MM.1S (cell line): ENCODE results near the gene EVA1C.

ENCODE experiments used
- DNase-seq: peaks from one replicate; pipeline ENCODE4 v3.0.0-alpha.2; 2015
- H2AFZ ChIP-seq: fragments of 300-600 bp; sonication (generic); 2 replicates; pipeline ENCODE4 v1.6.0; 2016; ENCODE audit warnings: antibody characterized with exemption, low read length
- H3F3A ChIP-seq: fragments of 300-600 bp; sonication (generic); 2 replicates; pipeline ENCODE4 v1.6.1; 2016; ENCODE audit warnings: mild to moderate bottlenecking, antibody characterized with exemption, low read length, moderate library complexity, mixed read lengths; ENCODE audit not compliant: insufficient read depth
- H3K27ac ChIP-seq: fragments of 300-600 bp; sonication (generic); 2 replicates; pipeline ENCODE4 v1.5.1; 2016; ENCODE audit warnings: mild to moderate bottlenecking, low read length
- H3K27me3 ChIP-seq: fragments of 300-600 bp; sonication (generic); replicated peaks from 2 replicates; pipeline ENCODE4 v1.6.0; 2016; ENCODE audit warnings: low read length; ENCODE audit not compliant: insufficient read depth
- H3K36me3 ChIP-seq: fragments of 300-600 bp; sonication (generic); replicated peaks from 2 replicates; pipeline ENCODE4 v1.6.1; 2016; ENCODE audit warnings: mild to moderate bottlenecking, low read length, mixed read lengths; ENCODE audit not compliant: insufficient read depth
- H3K4me1 ChIP-seq: fragments of 300-600 bp; sonication (generic); 2 replicates; pipeline ENCODE4 v1.6.1; 2016; ENCODE audit warnings: low read length, mixed read lengths
- H3K4me2 ChIP-seq: fragments of 300-600 bp; sonication (generic); 2 replicates; pipeline ENCODE4 v1.6.0; 2016; ENCODE audit warnings: low read depth, low read length
- H3K4me3 ChIP-seq: fragments of 300-600 bp; sonication (generic); 2 replicates; pipeline ENCODE4 v1.5.1; 2016; ENCODE audit warnings: low read length, mixed read lengths
- H3K79me2 ChIP-seq: fragments of 300-600 bp; sonication (generic); 2 replicates; pipeline ENCODE4 v1.6.1; 2016; ENCODE audit warnings: mixed run types, low read length, mixed read lengths
- H3K9ac ChIP-seq: fragments of 300-600 bp; sonication (generic); 2 replicates; pipeline ENCODE4 v1.6.1; 2016; ENCODE audit warnings: low read length, mixed read lengths
- H3K9me2 ChIP-seq: fragments of 300-600 bp; sonication (generic); replicated peaks from 2 replicates; pipeline ENCODE4 v1.6.1; 2016; ENCODE audit warnings: mild to moderate bottlenecking, low read length, mixed read lengths; ENCODE audit not compliant: insufficient read depth
- H3K9me3 ChIP-seq: fragments of 300-600 bp; sonication (generic); replicated peaks from 2 replicates; pipeline ENCODE4 v1.6.1; 2016; ENCODE audit warnings: mild to moderate bottlenecking, low read length, mixed read lengths; ENCODE audit not compliant: insufficient read depth
- H4K20me1 ChIP-seq: fragments of 300-600 bp; sonication (generic); 2 replicates; pipeline ENCODE4 v1.6.1; 2016; ENCODE audit warnings: mild to moderate bottlenecking, low read length, moderate library complexity, mixed read lengths; ENCODE audit not compliant: insufficient read depth
- EZH2 ChIP-seq: fragments of 300-600 bp; sonication (generic); optimal IDR thresholded peaks from 2 replicates; pipeline ENCODE3; 2017; ENCODE audit warnings: low read depth, mild to moderate bottlenecking, antibody characterized with exemption, low read length, mixed read lengths
- EZH2phosphoT487 ChIP-seq: fragments of 300-600 bp; sonication (generic); IDR thresholded peaks from 2 replicates; pipeline ENCODE4 v1.6.1; 2018; ENCODE audit warnings: antibody characterized with exemption, low read length
- TF ChIP-seq, protein P1 (sequence below): fragments of 300-600 bp; sonication (generic); IDR thresholded peaks from 2 replicates; pipeline ENCODE4 v1.5.1; 2016; ENCODE audit warnings: antibody characterized with exemption, low read length, mixed read lengths

The EVA1C gene

GRCh38 chr21:32477424-32477745 lies 64.9 kb downstream of the EVA1C start:
- no peak overlapping the region for H2AFZ ChIP-seq
- no peak overlapping the region for H3K4me2 ChIP-seq
- H3F3A ChIP-seq: no peaks in the 10 kb centered on the region

GRCh38 chr21:32481875-32482408 lies 69.4 kb downstream of the EVA1C start:
- Histone ChIP-seq H3K4me3 (no peak overlapping the region), H3K27ac (no peak overlapping the region), H2AFZ (no peak overlapping the region), H3K9me3 (no peaks in the 10 kb centered on the region), H3K36me3 (no peaks in the 10 kb centered on the region), H3K4me2 (no peak overlapping the region), H4K20me1 (no peaks in the 10 kb centered on the region), H3K79me2 (no peaks in the 10 kb centered on the region), H3K27me3 (no peaks in the 10 kb centered on the region), H3F3A (no peaks in the 10 kb centered on the region), H3K9me2 (no peaks in the 10 kb centered on the region), H3K9ac (no peak overlapping the region), H3K4me1 (no peaks in the 10 kb centered on the region)
- DNase-seq: no peak
- TF ChIP-seq EZH2: no peak
- no peak for TF ChIP-seq EZH2phosphoT487
- TF ChIP-seq, protein P1, sequence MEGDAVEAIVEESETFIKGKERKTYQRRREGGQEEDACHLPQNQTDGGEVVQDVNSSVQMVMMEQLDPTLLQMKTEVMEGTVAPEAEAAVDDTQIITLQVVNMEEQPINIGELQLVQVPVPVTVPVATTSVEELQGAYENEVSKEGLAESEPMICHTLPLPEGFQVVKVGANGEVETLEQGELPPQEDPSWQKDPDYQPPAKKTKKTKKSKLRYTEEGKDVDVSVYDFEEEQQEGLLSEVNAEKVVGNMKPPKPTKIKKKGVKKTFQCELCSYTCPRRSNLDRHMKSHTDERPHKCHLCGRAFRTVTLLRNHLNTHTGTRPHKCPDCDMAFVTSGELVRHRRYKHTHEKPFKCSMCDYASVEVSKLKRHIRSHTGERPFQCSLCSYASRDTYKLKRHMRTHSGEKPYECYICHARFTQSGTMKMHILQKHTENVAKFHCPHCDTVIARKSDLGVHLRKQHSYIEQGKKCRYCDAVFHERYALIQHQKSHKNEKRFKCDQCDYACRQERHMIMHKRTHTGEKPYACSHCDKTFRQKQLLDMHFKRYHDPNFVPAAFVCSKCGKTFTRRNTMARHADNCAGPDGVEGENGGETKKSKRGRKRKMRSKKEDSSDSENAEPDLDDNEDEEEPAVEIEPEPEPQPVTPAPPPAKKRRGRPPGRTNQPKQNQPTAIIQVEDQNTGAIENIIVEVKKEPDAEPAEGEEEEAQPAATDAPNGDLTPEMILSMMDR: no peak

More at GRCh38 chr21:32477424-32477745, 64.9 kb downstream of the EVA1C start:
- H3K9me2 ChIP-seq: no peaks in the 10 kb centered on the region
- H3K27me3 ChIP-seq: no peaks in the 10 kb centered on the region
- H3K9ac ChIP-seq: no peak overlapping the region
- no peak for TF ChIP-seq EZH2
- H3K79me2 ChIP-seq: no peaks in the 10 kb centered on the region
- H3K9me3 ChIP-seq: no peaks in the 10 kb centered on the region
- no peak overlapping the region for H3K4me3 ChIP-seq
- no peaks in the 10 kb centered on the region for H3K36me3 ChIP-seq
- H4K20me1 ChIP-seq: no peaks in the 10 kb centered on the region
- H3K27ac ChIP-seq: no peak overlapping the region
- no peaks in the 10 kb centered on the region for H3K4me1 ChIP-seq
- DNase-seq: no peak

DNA sequence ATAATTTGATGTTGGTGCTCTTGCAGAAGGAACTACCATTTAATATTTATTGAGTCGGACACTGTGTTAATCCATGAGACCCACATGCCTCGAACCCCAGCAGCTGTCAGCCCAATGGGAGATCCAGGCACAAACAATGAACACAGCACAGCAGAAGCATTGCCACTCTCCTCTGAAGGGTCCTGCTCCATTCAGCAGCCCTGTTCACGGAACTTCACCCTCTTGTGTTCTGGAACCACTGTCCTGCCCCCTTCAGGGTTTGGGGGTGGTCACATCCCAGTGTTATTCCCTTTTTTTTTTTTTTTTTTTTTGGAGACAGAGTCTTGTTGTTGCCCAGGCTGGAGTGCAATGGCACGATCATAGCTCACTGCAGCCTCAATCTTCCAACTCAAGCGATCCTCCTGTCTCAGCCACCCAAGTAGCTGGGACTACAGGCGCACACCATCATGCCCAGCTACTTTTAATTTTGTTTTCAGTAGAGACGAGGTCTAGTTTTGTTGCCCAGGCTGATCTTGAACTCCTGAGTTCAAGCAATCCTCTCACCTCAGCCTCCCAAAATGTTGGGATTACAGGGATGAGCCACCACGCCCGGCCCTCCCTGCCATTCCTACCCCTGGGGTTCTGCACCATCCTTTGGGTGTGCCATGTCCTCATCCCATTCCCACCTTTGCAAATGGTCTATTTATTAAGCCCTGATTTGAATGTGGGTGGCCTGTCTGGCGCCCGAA lies 70.2 kb downstream of the EVA1C start:
- Histone ChIP-seq H3K9me2 (no peaks in the 10 kb centered on the region), H3K4me2 (no peak overlapping the region), H4K20me1 (no peaks in the 10 kb centered on the region), H3K4me1 (no peaks in the 10 kb centered on the region), H3F3A (no peaks in the 10 kb centered on the region), H3K9ac (no peak overlapping the region), H3K27me3 (no peaks in the 10 kb centered on the region), H3K27ac (no peak overlapping the region), H2AFZ (no peak overlapping the region), H3K36me3 (no peaks in the 10 kb centered on the region), H3K79me2 (no peaks in the 10 kb centered on the region), H3K4me3 (no peak overlapping the region), H3K9me3 (no peaks in the 10 kb centered on the region)
- no peak for DNase-seq
- TF ChIP-seq EZH2phosphoT487 (no peak), EZH2 (no peak)
- TF ChIP-seq, protein P1: no peak

DNA sequence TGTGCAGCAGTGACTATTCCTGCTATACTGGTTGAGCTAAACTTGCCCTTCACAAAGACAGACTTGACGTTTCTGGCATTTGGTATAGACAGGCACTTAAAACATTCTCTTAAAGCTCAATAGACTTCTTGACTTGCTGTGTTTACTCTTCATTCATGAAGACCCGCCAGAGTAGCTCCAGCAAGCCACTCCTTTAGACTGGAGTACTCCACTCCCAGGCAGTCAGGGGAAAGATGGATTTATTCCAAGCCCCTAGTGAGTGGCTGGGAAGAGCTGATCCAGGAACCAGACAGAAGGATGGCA lies 70.7 kb downstream of the EVA1C start:
- Histone ChIP-seq H3K9ac (no peak overlapping the region), H3K4me1 (no peaks in the 10 kb centered on the region), H3K4me2 (no peak overlapping the region), H3K79me2 (no peaks in the 10 kb centered on the region), H3K27ac (no peak overlapping the region), H4K20me1 (no peaks in the 10 kb centered on the region), H3F3A (no peaks in the 10 kb centered on the region), H3K36me3 (no peaks in the 10 kb centered on the region), H3K4me3 (no peak overlapping the region), H2AFZ (no peak overlapping the region), H3K9me3 (no peaks in the 10 kb centered on the region), H3K9me2 (no peaks in the 10 kb centered on the region), H3K27me3 (no peaks in the 10 kb centered on the region)
- DNase-seq: no peak
- TF ChIP-seq EZH2 (no peak), EZH2phosphoT487 (no peak)
- TF ChIP-seq, protein P1: no peak
